Stomach (tissue), 9 donors: ENCODE data around the gene MGAM2. TPM values are rescaled to one million over a fixed set of nuclear protein-coding genes. Genes with fewer than 3 reads are reported as not detected.

Experiments
- DNase-seq, 2 donors: peaks; one replicate each; pipeline versions ENCODE4 v3.0.0 to v3.0.0-alpha.2; 2013 to 2019
- H3K27ac ChIP-seq, 5 donors: fragments of 200-600 bp in 4 of 5; sonication (generic) in 4 of 5; one replicate each; pipeline ENCODE4 v1.5.1; 2013 to 2019; ENCODE audit warnings: mild to moderate bottlenecking in 1 of 5, moderate library complexity in 1 of 5
- H3K27me3 ChIP-seq, 3 donors: fragments of 200-600 bp; sonication (generic); one replicate each; pipeline ENCODE4 v1.5.1; 2017 to 2019; ENCODE audit warnings: mixed run types in 1 of 3
- H3K36me3 ChIP-seq, 4 donors: fragments of 200-600 bp; sonication (generic); 1 replicate in 3 of 4; 2 replicates in 1 of 4; pipeline ENCODE4 v1.5.1; 2016 to 2019
- H3K4me1 ChIP-seq, 4 donors: fragments of 200-600 bp; sonication (generic); one replicate each; pipeline ENCODE4 v1.5.1; 2016 to 2019
- H3K4me3 ChIP-seq, 4 donors: fragments of 200-600 bp; sonication (generic) in 3 of 4; one replicate each; pipeline ENCODE4 v1.5.1; 2016 to 2019; ENCODE audit warnings: mild to moderate bottlenecking in 1 of 4
- H3K9me3 ChIP-seq, 4 donors: fragments of 200-600 bp; sonication (generic); one replicate each; pipeline ENCODE4 v1.5.1; 2016 to 2019
- EP300 ChIP-seq: sonication (generic); formaldehyde crosslinking; IDR thresholded peaks from one replicate; pipeline ENCODE4 v1.6.1; 2017; ENCODE audit warnings: antibody characterized with exemption
- POLR2A ChIP-seq, 4 donors: fragments of 450-650 bp; IDR thresholded peaks; one replicate each; pipeline ENCODE4 v1.6.1; 2016; ENCODE audit warnings: antibody characterized with exemption in 4 of 4, control low read depth in 2 of 4, mild to moderate bottlenecking in 1 of 4, moderate library complexity in 1 of 4
- POLR2AphosphoS5 ChIP-seq, 3 donors: sonication (generic); formaldehyde crosslinking; IDR thresholded peaks; one replicate each; pipeline ENCODE4 v1.6.1; 2016; ENCODE audit warnings: antibody characterized with exemption in 3 of 3
- WGBS, 5 donors: extraction: QIAGEN DNeasy Blood & Tissue Kit in 3 of 5; methylation state at CpG; one replicate each; pipeline versions ENCODE4 v1.1.5 to v1.1.7; 2013 to 2018; 5-methylcytosine and 5-hydroxymethylcytosine counted together
- intact Hi-C: fragments of 100-400 bp; cut with DNase I; formaldehyde crosslinking; loops from one replicate; pipeline ENCODE4 v1.15.1; 2023; ENCODE audit warnings: low total_unique reads
- polyA plus RNA-seq, 3 donors: library from polyadenylated mRNA; stranded (reverse); fragments of 200-250 nt; gene quantifications; one replicate each; pipeline ENCODE4 v1.2.3, GENCODE V29; 2013
- total RNA-seq, 5 donors: library from RNA; depleted of rRNA; stranded (reverse); fragments of >200 nt; gene quantifications; one replicate each; pipeline versions ENCODE4 v1.1.0 to v1.2.3, GENCODE V29; 2014 to 2016
- TF ChIP-seq, protein P1 (sequence below), 7 experiments: fragments of 450-650 bp in 4 of 7; fragments of 200-600 bp in 3 of 7; sonication (generic) in 3 of 7; IDR thresholded peaks; one replicate each; pipeline ENCODE4 v1.5.1; 2016 to 2019; ENCODE audit warnings: antibody characterized with exemption in 7 of 7, control low read depth in 2 of 7, mild to moderate bottlenecking in 1 of 7
- donor health status: healthy with polysubstance abuse.
- donor health status: Bipolar disorder and iron deficiency.
- donor health status: healthy.

The MGAM2 gene
- total and polyA plus RNA-seq, 8 donors, result 0.05 to 2.9 (median 1.1) TPM; not detected in 3

GRCh38 chr7:142194201-142194600 is 82.7 kb downstream of the MGAM2 start:
- intact Hi-C loops, result no loop called here
- WGBS, 5 donors, result 84 to 95% (median 86%) methylated on average over 4 of the region's 4 CpGs
- H3K36me3 ChIP-seq, result no peaks in the 10 kb centered on the region
- H3K27me3 ChIP-seq, result no peaks in the 10 kb centered on the region
- no peaks in the 10 kb centered on the region for H3K9me3 ChIP-seq
- TF ChIP-seq, protein P1, sequence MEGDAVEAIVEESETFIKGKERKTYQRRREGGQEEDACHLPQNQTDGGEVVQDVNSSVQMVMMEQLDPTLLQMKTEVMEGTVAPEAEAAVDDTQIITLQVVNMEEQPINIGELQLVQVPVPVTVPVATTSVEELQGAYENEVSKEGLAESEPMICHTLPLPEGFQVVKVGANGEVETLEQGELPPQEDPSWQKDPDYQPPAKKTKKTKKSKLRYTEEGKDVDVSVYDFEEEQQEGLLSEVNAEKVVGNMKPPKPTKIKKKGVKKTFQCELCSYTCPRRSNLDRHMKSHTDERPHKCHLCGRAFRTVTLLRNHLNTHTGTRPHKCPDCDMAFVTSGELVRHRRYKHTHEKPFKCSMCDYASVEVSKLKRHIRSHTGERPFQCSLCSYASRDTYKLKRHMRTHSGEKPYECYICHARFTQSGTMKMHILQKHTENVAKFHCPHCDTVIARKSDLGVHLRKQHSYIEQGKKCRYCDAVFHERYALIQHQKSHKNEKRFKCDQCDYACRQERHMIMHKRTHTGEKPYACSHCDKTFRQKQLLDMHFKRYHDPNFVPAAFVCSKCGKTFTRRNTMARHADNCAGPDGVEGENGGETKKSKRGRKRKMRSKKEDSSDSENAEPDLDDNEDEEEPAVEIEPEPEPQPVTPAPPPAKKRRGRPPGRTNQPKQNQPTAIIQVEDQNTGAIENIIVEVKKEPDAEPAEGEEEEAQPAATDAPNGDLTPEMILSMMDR (IDR thresholded peaks at IDR 0.05), result no peak
- TF ChIP-seq EP300, result no peak
- no peak for TF ChIP-seq POLR2AphosphoS5 (IDR thresholded peaks at IDR 0.05)
- TF ChIP-seq POLR2A (IDR thresholded peaks at IDR 0.05), result no peak
- no peak for DNase-seq
- no peak overlapping the region for H3K4me3 ChIP-seq
- H3K4me1 ChIP-seq, result no peaks in the 10 kb centered on the region
- no peak overlapping the region for H3K27ac ChIP-seq

GRCh38 chr7:142196066-142196840 is 84.7 kb downstream of the MGAM2 start:
- no peak for DNase-seq
- TF ChIP-seq, protein P1 (IDR thresholded peaks at IDR 0.05), result no peak
- no peak for TF ChIP-seq POLR2AphosphoS5 (IDR thresholded peaks at IDR 0.05)
- no peak for TF ChIP-seq POLR2A (IDR thresholded peaks at IDR 0.05)
- TF ChIP-seq EP300, result no peak
- Histone ChIP-seq H3K4me1 (no peaks in the 10 kb centered on the region), H3K27me3 (no peaks in the 10 kb centered on the region), H3K36me3 (no peaks in the 10 kb centered on the region), H3K27ac (no peak overlapping the region), H3K4me3 (no peak overlapping the region), H3K9me3 (no peaks in the 10 kb centered on the region)
- intact Hi-C loops, result no loop called here
- 76 to 83% (median 78%) methylated on average over 9 of the region's 9 CpGs for WGBS, 5 donors

DNA sequence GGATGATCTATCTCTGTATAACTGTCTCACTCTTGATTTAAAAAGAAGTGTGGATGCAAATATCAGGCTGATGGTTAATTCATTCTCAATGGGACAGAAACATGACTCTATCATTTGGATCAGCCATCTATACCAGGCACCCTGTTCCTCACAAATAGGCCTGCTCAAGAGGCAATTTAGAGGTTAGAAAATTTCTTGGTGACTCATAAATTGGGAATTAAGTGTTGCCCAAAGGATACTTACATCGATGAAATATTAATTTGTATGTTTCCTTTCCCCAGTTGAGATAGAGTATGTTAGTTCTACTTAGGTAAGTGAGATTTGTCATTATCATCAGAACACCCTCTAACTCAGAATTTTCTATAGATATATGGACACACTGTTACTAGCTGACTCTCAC is 88.7 kb downstream of the MGAM2 start:
- Histone ChIP-seq H3K27ac (no peak overlapping the region), H3K4me1 (no peaks in the 10 kb centered on the region), H3K4me3 (no peak overlapping the region), H3K36me3 (no peaks in the 10 kb centered on the region), H3K27me3 (no peaks in the 10 kb centered on the region), H3K9me3 (no peaks in the 10 kb centered on the region)
- TF ChIP-seq POLR2AphosphoS5 (IDR thresholded peaks at IDR 0.05) (no peak), EP300 (no peak), POLR2A (IDR thresholded peaks at IDR 0.05) (no peak)
- TF ChIP-seq, protein P1 (IDR thresholded peaks at IDR 0.05), result no peak
- WGBS, 5 donors, result 82 to 94% (median 88%) methylated on average over 1 of the region's 1 CpG
- intact Hi-C loops, result no loop called here
- no peak for DNase-seq

DNA sequence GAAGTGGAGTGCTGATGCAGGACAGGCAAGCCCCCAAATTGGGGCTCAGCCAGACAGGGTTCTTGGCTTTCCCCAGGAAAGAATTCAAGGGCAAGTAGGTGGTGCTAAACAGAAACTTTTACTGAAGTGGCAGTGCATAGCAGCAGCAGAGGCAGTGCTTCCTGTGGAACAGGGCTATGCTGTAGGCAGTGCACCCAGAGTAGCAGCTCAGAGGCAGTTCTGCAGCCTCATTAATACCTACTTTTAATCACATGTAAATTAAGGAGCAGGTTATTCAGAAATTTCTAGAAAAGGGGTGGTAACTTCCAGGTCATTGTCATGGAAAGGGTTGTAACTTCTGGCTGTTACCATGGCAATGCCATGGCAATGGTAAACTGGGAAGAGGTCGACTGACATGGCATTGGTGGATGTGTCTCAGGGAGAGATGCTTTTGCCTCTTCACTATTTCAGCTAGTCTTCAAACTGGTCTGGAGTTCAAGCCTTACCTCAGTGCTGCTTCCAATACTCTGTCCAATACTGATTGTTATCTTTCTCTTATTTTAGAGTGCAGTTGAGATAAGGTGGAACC is 117.1 kb downstream of the MGAM2 start:
- H3K27ac ChIP-seq, result no peak overlapping the region
- no peaks in the 10 kb centered on the region for H3K4me1 ChIP-seq
- TF ChIP-seq, protein P1 (IDR thresholded peaks at IDR 0.05), result no peak
- TF ChIP-seq POLR2A (IDR thresholded peaks at IDR 0.05), result no peak
- no peak for TF ChIP-seq EP300
- TF ChIP-seq POLR2AphosphoS5 (IDR thresholded peaks at IDR 0.05), result no peak
- DNase-seq, result no peak
- no peak overlapping the region for H3K4me3 ChIP-seq
- no peaks in the 10 kb centered on the region for H3K36me3 ChIP-seq
- H3K9me3 ChIP-seq, result no peaks in the 10 kb centered on the region
- intact Hi-C loops, result no loop called here
- WGBS, 5 donors, result 32 to 50% (median 43%) methylated on average over 1 of the region's 1 CpG
- H3K27me3 ChIP-seq, result peaks cover 0 to 17% (median 4%) of the 10 kb centered on the region in 3 donors
